HG02623 (cell line): ENCODE results near the gene NGLY1.

Experiments
- ATAC-seq: cut with Tn5 transposase; IDR thresholded peaks from one replicate; pipeline ENCODE4 v1.9.1; 2021; ENCODE audit warnings: moderate library complexity; ENCODE audit not compliant: unreplicated experiment

NGLY1 gene

GRCh38 chr3:25708036-25708435 is 75.2 kb downstream of the NGLY1 start:
- no peak for ATAC-seq

DNA sequence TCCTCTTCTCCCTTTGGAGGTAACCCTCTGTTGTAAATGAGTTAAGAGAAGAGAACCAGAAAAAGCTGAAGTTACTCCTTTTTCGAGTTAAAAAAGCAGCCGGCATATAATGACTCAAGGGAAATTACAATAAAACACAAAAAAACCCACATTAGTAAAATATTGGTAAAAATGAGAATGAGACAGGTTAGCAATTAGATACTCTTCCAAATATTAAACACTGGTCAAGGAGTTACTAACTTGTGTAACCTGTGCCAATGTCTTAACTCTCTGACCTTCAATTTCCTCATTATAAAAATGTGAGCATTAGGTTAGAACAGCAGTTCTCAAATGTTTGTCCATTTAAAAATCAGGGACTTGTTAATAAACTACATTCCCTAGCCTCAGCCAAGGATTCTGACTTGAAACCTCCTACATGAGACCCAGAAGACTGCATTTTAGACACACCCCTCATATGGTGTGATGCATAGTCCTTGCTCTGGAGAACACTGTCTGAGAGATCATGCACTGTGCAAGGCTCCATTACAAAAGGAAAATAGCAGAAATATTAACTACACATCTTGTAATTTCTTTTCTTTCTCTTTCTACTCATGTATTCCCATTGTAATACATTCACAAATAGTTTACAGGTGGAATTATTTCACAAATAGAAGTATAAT is 75.8 kb downstream of the NGLY1 start:
- peak; percentile 46 for ATAC-seq

GRCh38 chr3:25706213-25706612 is 77.0 kb downstream of the NGLY1 start:
- ATAC-seq: no peak

DNA sequence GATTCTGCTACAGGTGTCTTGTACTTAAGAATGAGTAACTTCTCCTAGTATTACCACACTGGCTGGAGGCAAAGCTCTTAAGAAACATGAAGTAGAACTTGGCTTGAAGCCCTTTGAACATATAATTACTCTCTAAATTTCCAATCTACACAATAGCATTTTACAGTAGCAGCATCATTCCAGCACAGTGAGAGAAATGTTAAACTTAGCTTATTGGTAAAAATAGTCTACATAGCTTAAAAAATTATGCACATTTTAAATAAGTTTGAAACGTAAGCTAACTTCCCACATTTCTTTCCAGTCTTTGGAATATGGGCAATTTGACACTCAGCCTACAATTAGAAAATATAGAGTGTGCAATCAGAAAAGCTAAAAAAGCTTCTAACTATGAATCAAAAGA is 85.7 kb downstream of the NGLY1 start:
- ATAC-seq: no peak

GRCh38 chr3:25695731-25696420 is 87.4 kb downstream of the NGLY1 start:
- no peak for ATAC-seq

DNA sequence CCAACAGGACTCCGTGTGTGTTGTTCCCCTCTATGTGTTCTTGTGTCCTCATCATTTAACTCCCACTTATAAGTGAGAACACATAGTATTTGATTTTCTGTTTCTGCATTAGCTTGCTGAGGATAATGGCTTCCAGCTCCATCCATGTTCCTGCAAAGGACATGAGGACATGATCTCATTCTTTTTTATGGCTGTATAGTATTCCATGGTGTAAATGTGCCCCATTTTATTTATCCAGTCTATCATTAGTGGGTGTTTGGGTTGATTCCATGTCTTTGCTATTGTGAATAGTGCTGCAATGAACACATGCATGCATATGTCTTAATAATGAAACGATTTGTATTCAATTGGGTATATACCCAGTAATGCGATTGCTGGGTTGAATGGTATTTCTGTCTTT is 90.0 kb downstream of the NGLY1 start:
- no peak for ATAC-seq

DNA sequence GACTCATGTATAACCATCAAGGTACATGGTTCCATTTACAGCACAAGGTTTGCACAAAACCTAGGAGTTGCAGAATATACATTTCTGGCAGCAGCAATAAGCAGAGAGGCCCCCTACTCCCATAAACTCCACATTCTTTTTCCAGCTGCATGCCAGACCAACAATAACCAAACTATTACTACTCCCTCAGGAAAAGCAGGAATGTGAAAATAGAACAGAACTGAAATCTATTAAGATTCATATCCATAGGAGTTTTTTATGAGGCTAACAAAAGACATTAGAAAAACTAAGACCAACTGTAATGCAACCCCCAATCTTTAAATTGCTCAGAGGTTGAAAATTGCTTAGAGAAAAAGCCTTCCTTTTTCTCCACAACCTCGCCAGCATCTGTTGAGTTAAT is 90.9 kb downstream of the NGLY1 start:
- ATAC-seq: no peak

GRCh38 chr3:25690768-25691533 is 92.3 kb downstream of the NGLY1 start:
- no peak for ATAC-seq

GRCh38 chr3:25689226-25689625 is 94.0 kb downstream of the NGLY1 start:
- no peak for ATAC-seq

DNA sequence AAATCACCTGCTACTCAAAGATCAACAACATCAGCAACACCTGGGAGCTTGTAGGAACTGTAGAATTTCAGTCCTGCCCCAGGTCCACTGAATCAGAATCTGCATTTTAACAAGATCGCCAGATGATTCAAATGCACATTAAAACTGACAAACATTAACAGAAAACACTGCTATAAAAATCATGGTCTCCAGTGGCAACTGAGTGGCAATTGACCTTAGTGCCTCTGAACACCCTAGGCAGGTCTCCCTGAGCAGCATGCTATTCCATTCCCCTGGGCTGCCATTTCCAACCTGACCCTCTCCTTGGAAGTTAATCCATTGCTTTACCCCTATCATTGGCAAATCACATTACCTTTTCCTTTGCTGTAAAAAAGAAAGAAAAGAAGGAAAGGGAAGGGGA is 95.5 kb downstream of the NGLY1 start:
- ATAC-seq: no peak

- no peak for ATAC-seq
Measured at GRCh38 chr3:25686766-25687165, 96.5 kb downstream of the NGLY1 start.

DNA sequence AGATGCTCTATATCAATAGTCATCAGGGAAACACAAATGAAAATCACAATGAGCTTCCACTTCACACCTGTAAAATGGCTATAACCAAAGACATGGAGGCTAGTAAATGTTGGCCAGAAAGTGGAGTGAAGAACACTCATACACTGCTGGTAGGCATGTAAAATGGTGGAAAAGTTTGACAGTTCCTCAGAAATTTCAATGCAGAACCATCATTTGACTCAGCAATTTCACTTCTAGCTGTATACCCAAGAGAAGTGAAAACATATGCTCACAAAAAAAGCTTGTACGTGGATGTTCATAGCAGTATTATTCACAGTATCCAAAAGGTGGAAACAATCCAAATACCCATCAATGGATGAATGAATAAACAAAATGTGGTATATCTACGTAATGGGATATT is 99.4 kb downstream of the NGLY1 start:
- no peak for ATAC-seq

DNA sequence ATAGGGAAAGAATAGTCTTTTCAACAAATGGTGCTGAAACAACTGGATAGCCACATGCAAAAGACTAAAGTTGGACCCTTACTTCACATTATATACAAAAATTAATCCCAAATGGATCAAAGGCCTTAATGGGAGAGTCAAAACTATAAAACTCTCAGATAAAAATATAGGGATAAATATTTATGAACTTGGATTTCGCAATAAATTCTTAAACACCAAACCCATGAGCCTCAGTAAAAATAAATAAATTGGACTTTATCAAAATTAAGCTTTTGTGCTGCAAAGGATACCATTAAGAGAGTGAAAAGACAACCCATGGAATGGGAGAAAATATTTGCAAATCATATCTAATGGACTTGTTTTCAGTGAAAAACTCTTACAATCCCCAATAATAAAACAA is 99.8 kb downstream of the NGLY1 start:
- no peak for ATAC-seq

GRCh38 chr3:25679642-25680302 is 103.5 kb downstream of the NGLY1 start:
- no peak for ATAC-seq

GRCh38 chr3:25679166-25679565 is 104.1 kb downstream of the NGLY1 start:
- no peak for ATAC-seq

GRCh38 chr3:25678581-25678980 is 104.7 kb downstream of the NGLY1 start:
- ATAC-seq: no peak

DNA sequence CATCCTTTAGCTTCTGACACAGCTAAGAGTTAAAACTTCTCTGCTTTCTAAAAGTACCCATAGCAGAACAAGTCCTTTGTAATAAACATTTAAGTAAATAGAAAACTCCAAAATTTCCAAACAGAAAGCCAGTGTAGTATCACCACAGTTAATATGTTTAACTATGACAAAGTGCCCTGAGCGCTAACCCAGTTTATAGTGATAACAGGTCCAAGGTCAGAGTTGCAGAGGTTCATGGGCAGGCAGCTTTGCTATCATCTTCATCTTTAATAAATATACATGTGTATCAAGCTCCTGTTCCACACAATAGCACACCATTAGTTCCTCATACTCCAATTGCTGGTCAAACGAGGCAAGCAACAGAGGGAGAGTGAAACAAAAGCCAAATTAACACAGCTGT is 106.1 kb downstream of the NGLY1 start:
- ATAC-seq: no peak

- no peak for ATAC-seq
Measured at GRCh38 chr3:25674670-25675069, 108.6 kb downstream of the NGLY1 start.

DNA sequence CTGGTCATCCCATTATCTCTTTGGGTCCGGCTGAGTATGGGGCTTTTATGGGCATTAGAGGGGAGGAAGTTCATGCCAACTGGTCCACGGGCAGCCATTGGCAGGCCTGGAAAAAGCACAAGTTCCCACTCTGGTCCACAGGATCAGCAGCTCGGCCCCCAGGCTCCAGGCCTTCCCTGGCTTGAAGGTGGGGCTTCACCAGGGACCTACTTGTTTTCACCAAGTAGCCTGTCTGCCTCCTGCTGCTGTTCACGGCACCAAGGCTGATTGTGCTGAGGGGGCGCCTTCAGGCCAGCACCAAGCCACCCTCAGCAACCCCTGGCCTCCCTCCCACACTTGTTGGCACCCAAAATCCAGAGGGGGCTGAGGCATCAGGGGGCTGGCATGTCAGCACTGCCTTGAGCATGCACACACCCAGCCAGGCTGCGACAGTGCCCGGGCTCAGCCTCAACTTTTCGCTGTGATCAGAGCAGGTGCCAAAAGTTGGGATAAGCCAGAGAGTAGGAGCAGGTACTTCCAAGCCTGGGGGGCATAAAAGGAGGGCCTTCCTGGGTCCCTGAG is 109.4 kb downstream of the NGLY1 start:
- ATAC-seq: no peak
